GM10266 (cell line): ENCODE measurements around the gene MAPK11.

Experiments
- DNase-seq: peaks from one replicate; pipeline ENCODE4 v3.0.0; 2012; ENCODE audit errors: extremely low spot score
- CTCF ChIP-seq: IDR thresholded peaks from 2 replicates; pipeline ENCODE4 v1.5.1; 2012; ENCODE audit warnings: mild to moderate bottlenecking, low read depth; ENCODE audit not compliant: control insufficient read depth, insufficient read depth; ENCODE audit errors: missing control alignments

Gene MAPK11

DNA sequence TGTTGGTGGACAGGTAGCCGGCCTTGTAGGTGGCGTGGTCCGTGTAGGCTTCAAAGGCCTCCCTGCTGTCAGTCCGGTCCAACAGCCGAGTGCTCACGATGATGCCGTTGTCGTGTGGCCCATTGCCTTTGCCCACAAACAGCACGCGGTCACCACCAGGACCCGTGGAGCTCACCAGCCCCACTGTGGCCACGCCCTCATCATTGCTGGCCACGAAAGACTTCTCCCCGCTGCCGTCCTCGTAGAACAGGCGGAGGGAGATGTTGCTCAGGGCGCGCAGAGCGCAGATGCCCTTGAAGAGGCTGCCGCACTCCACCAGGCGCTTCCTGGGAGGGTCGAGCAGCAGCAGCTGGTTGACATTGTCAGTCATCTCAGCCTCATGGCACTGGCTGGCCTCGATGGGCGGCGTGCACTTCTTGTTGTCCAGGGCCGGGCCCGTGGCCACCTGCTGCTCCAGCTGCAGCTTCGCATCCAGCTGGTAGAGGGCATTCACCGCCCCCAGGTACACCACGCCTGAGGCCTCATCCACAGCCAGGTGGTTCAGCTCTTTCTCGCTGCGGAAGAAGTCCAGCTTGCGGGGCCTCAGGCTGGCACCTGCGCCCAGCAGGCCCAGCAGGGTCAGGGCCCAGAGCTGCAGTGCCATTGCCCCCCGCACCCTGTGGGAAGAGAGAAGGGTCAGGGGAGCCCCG, 19.9 kb upstream of the MAPK11 start:
- no peak for TF ChIP-seq CTCF
- DNase-seq, result no peak

GRCh38 chr22:50289151-50289941, 19.2 kb upstream of the MAPK11 start:
- DNase-seq, result no peak
- TF ChIP-seq CTCF, result no peak

- no peak for TF ChIP-seq CTCF
- DNase-seq, result no peak
Observed at GRCh38 chr22:50287731-50288130, 17.6 kb upstream of the MAPK11 start.

GRCh38 chr22:50286701-50287318, 16.6 kb upstream of the MAPK11 start:
- no peak for TF ChIP-seq CTCF
- no peak for DNase-seq

- no peak for DNase-seq
- TF ChIP-seq CTCF, result no peak
Observed at GRCh38 chr22:50286275-50286674, 16.1 kb upstream of the MAPK11 start.

GRCh38 chr22:50285568-50286229, 15.5 kb upstream of the MAPK11 start:
- no peak for DNase-seq
- no peak for TF ChIP-seq CTCF
